ENCODE data around the gene CFAP126.

DNA sequence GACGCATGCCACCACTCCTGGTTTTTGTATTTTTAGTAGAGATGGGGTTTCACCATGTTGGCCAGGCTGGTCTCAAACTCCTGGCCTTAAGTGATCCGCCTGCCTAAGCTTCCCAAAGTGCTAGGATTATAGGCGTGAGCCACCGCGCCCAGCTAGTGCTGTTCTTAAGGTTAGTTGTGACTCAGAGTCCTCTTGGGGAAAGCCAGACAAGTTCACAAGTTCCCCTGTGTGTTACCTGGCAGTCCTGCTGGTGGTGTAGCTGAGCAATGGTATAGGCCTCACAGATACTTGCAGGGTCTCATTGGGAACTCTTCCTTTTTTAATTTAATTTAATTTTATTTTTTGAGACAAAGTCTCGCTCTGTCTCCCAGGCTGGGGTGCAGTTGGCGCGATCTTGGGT is 10.6 kb downstream of the CFAP126 start:
- TF ChIP-seq, protein P1, sequence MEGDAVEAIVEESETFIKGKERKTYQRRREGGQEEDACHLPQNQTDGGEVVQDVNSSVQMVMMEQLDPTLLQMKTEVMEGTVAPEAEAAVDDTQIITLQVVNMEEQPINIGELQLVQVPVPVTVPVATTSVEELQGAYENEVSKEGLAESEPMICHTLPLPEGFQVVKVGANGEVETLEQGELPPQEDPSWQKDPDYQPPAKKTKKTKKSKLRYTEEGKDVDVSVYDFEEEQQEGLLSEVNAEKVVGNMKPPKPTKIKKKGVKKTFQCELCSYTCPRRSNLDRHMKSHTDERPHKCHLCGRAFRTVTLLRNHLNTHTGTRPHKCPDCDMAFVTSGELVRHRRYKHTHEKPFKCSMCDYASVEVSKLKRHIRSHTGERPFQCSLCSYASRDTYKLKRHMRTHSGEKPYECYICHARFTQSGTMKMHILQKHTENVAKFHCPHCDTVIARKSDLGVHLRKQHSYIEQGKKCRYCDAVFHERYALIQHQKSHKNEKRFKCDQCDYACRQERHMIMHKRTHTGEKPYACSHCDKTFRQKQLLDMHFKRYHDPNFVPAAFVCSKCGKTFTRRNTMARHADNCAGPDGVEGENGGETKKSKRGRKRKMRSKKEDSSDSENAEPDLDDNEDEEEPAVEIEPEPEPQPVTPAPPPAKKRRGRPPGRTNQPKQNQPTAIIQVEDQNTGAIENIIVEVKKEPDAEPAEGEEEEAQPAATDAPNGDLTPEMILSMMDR (IDR thresholded peaks at IDR 0.05; ENCODE audit: insufficient read depth, low read depth, low read length), result no peak
- TF ChIP-seq EZH2 (IDR thresholded peaks at IDR 0.05; ENCODE audit: insufficient read depth, low read length), result no peak

Data from astrocyte (in vitro differentiated cells and primary cell).